Epithelial cell of esophagus (primary cell): ENCODE measurements around the gene TK1.
A peak's percentile ranks its signal among the peaks of the same experiment; 100 is the strongest.

Experiments used
- DNase-seq: peaks from one replicate; pipeline ENCODE4 v3.0.0; 2010; ENCODE audit warnings: low read depth
- H3K4me3 ChIP-seq: 2 replicates; pipeline ENCODE4 v1.5.1; 2011; ENCODE audit warnings: mild to moderate bottlenecking, low read length, control low read depth
- TF ChIP-seq, protein P1 (sequence below): IDR thresholded peaks from 2 replicates; pipeline ENCODE4 v1.5.1; 2011; ENCODE audit warnings: low read depth, mild to moderate bottlenecking, low read length, control low read depth, inconsistent platforms; ENCODE audit not compliant: insufficient read depth; ENCODE audit errors: missing control alignments

Gene TK1

DNA sequence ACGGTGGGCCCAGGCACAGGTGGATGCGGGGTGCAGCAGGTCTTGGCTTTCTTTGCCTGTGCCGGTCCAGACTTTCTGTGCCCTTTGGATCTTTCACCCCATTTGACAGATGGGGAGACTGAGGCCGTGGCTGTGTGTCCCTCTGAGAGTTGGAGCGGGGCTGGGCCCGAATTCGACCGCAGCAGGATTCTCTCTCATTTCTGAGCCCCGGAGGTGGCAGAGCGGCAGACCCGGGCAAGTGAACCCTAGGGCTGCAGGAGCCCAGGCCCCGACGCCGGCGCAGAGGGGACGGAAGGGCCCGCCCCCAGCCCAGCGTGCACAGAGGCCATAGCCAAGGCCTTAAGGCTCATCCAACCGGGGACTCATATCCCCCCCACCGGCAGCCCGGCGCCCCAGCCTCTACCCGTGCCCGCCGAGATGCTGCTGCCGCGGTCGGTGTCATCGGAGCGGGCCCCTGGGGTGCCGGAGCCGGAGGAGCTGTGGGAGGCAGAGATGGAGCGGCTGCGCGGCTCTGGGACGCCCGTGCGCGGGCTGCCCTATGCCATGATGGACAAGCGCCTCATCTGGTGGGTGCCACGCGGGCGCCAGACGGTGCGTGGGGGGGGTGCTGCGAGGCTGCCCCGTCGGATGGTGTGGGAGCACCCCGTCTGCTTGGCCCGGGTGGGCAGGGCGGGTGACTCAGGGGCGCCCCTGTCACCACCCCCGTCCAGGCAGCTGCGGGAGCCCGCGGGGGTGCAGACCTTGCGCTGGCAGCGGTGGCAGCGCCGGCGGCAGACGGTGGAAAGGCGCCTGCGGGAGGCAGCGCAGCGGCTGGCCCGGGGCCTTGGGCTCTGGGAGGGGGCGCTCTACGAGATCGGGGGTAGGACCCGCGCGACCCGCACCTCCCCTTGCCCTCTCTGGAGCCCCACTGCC lies 55.4 kb downstream of the TK1 start:
- peak overlapping the region; percentile 14 for H3K4me3 ChIP-seq
- no peak for DNase-seq
- TF ChIP-seq, protein P1, sequence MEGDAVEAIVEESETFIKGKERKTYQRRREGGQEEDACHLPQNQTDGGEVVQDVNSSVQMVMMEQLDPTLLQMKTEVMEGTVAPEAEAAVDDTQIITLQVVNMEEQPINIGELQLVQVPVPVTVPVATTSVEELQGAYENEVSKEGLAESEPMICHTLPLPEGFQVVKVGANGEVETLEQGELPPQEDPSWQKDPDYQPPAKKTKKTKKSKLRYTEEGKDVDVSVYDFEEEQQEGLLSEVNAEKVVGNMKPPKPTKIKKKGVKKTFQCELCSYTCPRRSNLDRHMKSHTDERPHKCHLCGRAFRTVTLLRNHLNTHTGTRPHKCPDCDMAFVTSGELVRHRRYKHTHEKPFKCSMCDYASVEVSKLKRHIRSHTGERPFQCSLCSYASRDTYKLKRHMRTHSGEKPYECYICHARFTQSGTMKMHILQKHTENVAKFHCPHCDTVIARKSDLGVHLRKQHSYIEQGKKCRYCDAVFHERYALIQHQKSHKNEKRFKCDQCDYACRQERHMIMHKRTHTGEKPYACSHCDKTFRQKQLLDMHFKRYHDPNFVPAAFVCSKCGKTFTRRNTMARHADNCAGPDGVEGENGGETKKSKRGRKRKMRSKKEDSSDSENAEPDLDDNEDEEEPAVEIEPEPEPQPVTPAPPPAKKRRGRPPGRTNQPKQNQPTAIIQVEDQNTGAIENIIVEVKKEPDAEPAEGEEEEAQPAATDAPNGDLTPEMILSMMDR: no peak

DNA sequence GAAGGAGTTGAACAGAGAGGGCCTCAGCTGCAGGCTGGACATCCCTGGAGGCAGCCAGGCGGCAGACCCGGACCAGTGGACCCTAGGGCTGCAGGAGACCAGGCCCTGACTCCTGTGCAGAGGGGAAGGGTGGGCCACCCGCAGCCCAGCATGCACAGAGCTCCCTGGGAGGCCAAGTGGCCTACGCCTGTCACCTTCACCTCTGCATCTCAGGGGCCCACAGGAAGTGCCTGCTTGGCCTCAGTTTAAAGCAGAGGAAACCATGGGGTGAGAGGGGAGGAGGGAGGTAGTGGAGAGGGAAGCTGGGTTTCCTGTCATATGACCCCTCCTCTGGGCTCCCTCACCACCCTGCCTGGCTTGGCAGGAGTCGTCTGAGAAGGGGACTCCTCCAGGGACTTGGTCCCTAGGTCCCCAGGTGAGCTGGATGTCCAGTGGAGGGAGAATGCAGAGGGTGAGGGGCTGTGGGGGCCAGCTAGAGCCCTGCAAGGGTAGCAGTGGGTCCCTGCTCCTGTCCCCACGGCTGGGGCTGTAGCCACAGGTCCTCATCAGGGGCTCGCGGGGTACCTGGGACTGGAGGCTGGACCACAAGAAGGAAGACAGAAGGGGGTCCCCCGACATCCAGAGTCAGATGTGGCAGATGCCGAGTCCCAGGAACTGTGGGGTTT lies 56.3 kb downstream of the TK1 start, which contains the start of gene TMC8:
Gene TMC8 (plus strand): TSS at position 335 of the 665 bp plus-strand sequence. CDS start 818 bp downstream, outside the sequence.
- DNase-seq: no peak
- TF ChIP-seq, protein P1: no peak
- H3K4me3 ChIP-seq: no peak within 1 kb of the TSS

DNA sequence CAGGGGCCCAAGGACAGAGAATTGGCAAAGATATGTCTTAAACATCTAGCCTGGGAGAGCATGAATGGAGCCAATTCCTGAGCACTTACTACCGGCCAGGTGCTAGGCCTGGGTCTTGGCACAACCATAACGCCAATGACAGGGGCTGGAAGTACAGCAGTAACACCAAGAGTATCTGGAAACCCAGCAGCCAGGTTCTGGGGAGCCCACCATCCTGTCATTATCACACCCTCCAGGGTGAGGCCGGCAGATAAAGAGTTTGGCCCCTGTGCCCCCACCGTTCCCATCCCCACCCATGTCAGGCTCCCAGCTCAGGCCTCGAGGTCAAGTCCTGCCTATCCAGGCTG lies 56.8 kb downstream of the TK1 start:
- DNase-seq: no peak
- H3K4me3 ChIP-seq: no peak overlapping the region
- TF ChIP-seq, protein P1: no peak

DNA sequence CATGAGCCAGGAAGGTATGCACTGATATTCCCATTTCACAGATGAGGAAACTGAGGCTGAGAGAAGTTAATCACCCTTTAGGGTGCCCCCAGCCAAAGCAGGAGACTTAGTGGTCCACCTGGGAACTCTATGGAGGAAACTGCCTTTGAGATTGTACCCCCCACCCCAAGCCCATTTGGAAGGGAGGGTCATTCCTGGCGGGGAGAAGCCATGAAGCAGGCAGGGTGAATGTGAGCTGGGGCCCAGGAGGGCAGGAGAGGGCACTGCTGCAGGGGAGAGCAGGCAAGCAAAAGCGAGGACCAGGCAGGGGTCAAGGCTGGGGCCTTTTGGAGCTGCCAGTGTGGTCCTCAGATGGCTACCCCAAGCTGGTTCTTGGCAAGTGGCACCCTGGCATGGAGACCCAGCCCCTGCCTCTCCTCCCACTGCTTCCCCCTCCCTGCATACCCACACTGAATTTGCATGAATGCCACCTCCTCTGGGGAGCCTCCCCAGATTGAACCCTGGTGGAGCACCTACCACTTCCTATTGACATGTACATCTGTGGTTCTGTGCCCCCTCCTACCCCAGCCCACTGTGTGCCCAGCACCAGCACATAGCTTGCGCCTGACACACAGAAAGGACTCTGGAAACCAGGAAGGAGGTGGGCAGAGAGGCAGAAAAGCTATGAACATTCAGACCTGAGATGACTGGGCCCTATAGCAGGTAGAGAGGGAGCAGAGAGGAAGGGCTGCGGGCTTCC lies 57.3 kb downstream of the TK1 start:
- no peak overlapping the region for H3K4me3 ChIP-seq
- TF ChIP-seq, protein P1: no peak
- DNase-seq: no peak

- H3K4me3 ChIP-seq: peak within 1 kb of the TSS; percentile 66
- DNase-seq: peak; percentile 60
- TF ChIP-seq, protein P1: no peak
Measured at GRCh38 chr17:78128551-78129350, 58.1 kb downstream of the TK1 start, which contains the start of gene TMC6. TMC6 (minus strand) TSS chr17:78128755; CDS start chr17:78126832, 1,923 bp downstream.
